Liver (tissue), 3 donors: ENCODE data around the gene ABCE1.

Experiments
- ATF3 ChIP-seq: IDR thresholded peaks from 2 replicates; pipeline ENCODE4 v1.6.1; 2016; ENCODE audit warnings: antibody characterized with exemption
- FOXA1 ChIP-seq: IDR thresholded peaks from 2 replicates; pipeline ENCODE4 v1.6.1; 2016; ENCODE audit warnings: antibody characterized with exemption
- NR2F2 ChIP-seq: IDR thresholded peaks from 2 replicates; pipeline ENCODE4 v1.6.1; 2016; ENCODE audit warnings: antibody characterized with exemption
- RAD21 ChIP-seq, 2 donors: IDR thresholded peaks; 2 replicates each; pipeline ENCODE4 v1.6.1; 2016; ENCODE audit warnings: antibody characterized with exemption in 2 of 2, mild to moderate bottlenecking in 2 of 2
- RXRA ChIP-seq, 2 donors: IDR thresholded peaks; 2 replicates each; pipeline ENCODE4 v1.6.1; 2017 to 2018; ENCODE audit warnings: antibody characterized with exemption in 2 of 2, mild to moderate bottlenecking in 1 of 2
- SP1 ChIP-seq: IDR thresholded peaks from 2 replicates; pipeline ENCODE4 v1.6.1; 2018; ENCODE audit warnings: antibody characterized with exemption, mild to moderate bottlenecking
- TAF1 ChIP-seq: conservative IDR thresholded peaks from 2 replicates; pipeline ENCODE4 v1.6.1; 2016; ENCODE audit warnings: antibody characterized with exemption, mild to moderate bottlenecking
- TF ChIP-seq, protein P1 (sequence below): fragments of 150-350 bp; IDR thresholded peaks from 2 replicates; pipeline ENCODE4 v1.5.1; 2017; ENCODE audit warnings: improper control_type of control experiment, low read depth, low read length; ENCODE audit not compliant: missing input control
- TF ChIP-seq, protein P2 (sequence below): IDR thresholded peaks from 2 replicates; pipeline ENCODE4 v1.6.1; 2016; ENCODE audit warnings: antibody characterized with exemption
- TF ChIP-seq, protein P3 (sequence below): IDR thresholded peaks from 2 replicates; pipeline ENCODE4 v1.6.1; 2016; ENCODE audit warnings: antibody characterized with exemption, mild to moderate bottlenecking
- TF ChIP-seq, protein P4 (sequence below): IDR thresholded peaks from 2 replicates; pipeline ENCODE4 v1.6.1; 2016; ENCODE audit warnings: antibody characterized with exemption
- donor health status: healthy.
- donor health status: healthy.

- TF ChIP-seq, protein P1, sequence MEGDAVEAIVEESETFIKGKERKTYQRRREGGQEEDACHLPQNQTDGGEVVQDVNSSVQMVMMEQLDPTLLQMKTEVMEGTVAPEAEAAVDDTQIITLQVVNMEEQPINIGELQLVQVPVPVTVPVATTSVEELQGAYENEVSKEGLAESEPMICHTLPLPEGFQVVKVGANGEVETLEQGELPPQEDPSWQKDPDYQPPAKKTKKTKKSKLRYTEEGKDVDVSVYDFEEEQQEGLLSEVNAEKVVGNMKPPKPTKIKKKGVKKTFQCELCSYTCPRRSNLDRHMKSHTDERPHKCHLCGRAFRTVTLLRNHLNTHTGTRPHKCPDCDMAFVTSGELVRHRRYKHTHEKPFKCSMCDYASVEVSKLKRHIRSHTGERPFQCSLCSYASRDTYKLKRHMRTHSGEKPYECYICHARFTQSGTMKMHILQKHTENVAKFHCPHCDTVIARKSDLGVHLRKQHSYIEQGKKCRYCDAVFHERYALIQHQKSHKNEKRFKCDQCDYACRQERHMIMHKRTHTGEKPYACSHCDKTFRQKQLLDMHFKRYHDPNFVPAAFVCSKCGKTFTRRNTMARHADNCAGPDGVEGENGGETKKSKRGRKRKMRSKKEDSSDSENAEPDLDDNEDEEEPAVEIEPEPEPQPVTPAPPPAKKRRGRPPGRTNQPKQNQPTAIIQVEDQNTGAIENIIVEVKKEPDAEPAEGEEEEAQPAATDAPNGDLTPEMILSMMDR: no peak
- TF ChIP-seq TAF1: no peak
- no peak for TF ChIP-seq NR2F2
- TF ChIP-seq SP1: no peak
- no peak for TF ChIP-seq RXRA (IDR thresholded peaks at IDR 0.05)
- TF ChIP-seq, protein P2, sequence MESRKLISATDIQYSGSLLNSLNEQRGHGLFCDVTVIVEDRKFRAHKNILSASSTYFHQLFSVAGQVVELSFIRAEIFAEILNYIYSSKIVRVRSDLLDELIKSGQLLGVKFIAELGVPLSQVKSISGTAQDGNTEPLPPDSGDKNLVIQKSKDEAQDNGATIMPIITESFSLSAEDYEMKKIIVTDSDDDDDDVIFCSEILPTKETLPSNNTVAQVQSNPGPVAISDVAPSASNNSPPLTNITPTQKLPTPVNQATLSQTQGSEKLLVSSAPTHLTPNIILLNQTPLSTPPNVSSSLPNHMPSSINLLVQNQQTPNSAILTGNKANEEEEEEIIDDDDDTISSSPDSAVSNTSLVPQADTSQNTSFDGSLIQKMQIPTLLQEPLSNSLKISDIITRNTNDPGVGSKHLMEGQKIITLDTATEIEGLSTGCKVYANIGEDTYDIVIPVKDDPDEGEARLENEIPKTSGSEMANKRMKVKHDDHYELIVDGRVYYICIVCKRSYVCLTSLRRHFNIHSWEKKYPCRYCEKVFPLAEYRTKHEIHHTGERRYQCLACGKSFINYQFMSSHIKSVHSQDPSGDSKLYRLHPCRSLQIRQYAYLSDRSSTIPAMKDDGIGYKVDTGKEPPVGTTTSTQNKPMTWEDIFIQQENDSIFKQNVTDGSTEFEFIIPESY: no peak
- TF ChIP-seq, protein P3, sequence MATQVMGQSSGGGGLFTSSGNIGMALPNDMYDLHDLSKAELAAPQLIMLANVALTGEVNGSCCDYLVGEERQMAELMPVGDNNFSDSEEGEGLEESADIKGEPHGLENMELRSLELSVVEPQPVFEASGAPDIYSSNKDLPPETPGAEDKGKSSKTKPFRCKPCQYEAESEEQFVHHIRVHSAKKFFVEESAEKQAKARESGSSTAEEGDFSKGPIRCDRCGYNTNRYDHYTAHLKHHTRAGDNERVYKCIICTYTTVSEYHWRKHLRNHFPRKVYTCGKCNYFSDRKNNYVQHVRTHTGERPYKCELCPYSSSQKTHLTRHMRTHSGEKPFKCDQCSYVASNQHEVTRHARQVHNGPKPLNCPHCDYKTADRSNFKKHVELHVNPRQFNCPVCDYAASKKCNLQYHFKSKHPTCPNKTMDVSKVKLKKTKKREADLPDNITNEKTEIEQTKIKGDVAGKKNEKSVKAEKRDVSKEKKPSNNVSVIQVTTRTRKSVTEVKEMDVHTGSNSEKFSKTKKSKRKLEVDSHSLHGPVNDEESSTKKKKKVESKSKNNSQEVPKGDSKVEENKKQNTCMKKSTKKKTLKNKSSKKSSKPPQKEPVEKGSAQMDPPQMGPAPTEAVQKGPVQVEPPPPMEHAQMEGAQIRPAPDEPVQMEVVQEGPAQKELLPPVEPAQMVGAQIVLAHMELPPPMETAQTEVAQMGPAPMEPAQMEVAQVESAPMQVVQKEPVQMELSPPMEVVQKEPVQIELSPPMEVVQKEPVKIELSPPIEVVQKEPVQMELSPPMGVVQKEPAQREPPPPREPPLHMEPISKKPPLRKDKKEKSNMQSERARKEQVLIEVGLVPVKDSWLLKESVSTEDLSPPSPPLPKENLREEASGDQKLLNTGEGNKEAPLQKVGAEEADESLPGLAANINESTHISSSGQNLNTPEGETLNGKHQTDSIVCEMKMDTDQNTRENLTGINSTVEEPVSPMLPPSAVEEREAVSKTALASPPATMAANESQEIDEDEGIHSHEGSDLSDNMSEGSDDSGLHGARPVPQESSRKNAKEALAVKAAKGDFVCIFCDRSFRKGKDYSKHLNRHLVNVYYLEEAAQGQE: no peak
- no peak for TF ChIP-seq ATF3
- TF ChIP-seq FOXA1: no peak
- TF ChIP-seq, protein P4, sequence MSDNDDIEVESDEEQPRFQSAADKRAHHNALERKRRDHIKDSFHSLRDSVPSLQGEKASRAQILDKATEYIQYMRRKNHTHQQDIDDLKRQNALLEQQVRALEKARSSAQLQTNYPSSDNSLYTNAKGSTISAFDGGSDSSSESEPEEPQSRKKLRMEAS: no peak
- TF ChIP-seq RAD21 (IDR thresholded peaks at IDR 0.05): no peak
Measured at GRCh38 chr4:145153904-145154298, 55.8 kb downstream of the ABCE1 start.
